Tracheal epithelial cell (primary cell): ENCODE measurements around the gene GREM2. TPM values are rescaled to one million over a fixed set of nuclear protein-coding genes. Genes with fewer than 3 reads are reported as not detected.

Experiments used
- total RNA-seq: library from RNA; depleted of rRNA; stranded (reverse); fragments of >200 nt; gene quantifications from 2 replicates; pipeline ENCODE4 v1.2.1, GENCODE V29; 2014

The GREM2 gene
- total RNA-seq = not detected in 2 replicates

DNA sequence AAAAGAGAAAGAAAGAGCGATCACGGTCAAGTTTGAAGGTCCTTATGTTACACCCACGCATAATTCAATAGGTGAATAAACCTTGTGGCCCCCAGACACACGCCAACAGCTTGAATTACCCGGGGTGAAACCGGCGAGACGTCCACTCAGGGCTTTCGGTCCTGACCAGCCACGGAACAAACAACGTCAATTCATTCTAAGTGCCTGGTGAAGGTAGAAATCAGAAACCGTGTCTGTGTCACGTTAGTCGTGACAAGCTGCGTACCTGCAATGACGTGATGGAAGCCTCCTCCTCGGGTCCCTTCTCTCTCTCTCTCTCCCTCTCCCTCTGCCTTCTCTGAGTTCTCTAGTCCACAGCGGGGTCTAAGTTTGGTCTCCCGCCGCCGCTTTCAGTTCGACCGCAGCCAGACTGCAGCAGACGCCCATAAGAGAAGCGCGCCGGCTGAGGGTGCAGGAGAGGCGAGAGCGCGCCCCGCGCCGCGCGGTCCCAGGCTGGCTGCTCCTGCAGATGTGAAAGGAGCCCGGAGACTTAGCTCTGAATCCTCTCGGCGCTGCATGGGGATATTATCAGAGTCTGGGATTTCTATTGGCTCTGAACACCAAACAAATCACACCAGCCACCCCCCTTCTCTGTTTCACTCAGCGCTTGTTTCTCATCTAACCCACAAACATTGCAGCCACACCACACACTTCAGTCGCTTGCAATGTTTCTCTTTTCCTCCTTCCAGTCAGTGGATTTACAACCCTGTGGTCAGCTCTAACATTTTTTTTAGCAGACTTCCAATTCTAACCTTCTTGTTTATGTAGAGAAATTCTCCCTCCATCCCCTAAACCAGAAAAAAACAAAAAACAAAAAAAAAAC lies at the start of gene GREM2:
Gene GREM2 (minus strand): TSS at position 537 of the 862 bp plus-strand sequence. CDS start 118,680 bp downstream, outside the sequence.

